ENCODE results near the gene C12orf75.

DNA sequence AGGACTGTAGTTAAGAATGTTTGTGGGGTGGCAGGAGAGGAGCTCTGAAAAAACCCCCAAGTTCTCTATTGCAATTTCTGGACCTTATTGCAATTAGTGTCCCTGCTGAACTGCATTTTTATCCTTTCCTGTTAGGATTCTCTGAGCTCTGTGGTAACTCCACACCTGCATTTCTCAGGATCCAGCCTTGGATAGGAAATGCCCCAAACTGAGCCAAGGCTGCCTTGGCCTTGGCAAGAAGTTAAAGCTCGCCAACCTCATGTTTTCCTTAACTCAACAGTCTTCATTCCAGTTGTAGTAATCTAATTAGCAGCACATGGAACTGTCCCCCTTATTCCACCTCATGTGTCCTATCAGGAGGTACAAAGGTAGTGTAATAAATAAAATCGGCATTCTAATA is 66.5 kb downstream of the C12orf75 start:
- TF ChIP-seq, protein P1, sequence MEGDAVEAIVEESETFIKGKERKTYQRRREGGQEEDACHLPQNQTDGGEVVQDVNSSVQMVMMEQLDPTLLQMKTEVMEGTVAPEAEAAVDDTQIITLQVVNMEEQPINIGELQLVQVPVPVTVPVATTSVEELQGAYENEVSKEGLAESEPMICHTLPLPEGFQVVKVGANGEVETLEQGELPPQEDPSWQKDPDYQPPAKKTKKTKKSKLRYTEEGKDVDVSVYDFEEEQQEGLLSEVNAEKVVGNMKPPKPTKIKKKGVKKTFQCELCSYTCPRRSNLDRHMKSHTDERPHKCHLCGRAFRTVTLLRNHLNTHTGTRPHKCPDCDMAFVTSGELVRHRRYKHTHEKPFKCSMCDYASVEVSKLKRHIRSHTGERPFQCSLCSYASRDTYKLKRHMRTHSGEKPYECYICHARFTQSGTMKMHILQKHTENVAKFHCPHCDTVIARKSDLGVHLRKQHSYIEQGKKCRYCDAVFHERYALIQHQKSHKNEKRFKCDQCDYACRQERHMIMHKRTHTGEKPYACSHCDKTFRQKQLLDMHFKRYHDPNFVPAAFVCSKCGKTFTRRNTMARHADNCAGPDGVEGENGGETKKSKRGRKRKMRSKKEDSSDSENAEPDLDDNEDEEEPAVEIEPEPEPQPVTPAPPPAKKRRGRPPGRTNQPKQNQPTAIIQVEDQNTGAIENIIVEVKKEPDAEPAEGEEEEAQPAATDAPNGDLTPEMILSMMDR (IDR thresholded peaks at IDR 0.05): no peak
- TF ChIP-seq POLR2A (IDR thresholded peaks at IDR 0.05): no peak
